ENCODE results near the gene C11orf54.

GRCh38 chr11:93753241-93753640 lies 11.8 kb downstream of the C11orf54 start:
- no peak for TF ChIP-seq CTCF (IDR thresholded peaks at IDR 0.05)
- no peak for TF ChIP-seq POLR2A (IDR thresholded peaks at IDR 0.05)
- TF ChIP-seq EP300 (IDR thresholded peaks at IDR 0.05), result no peak

All from tibial nerve (tissue), 4 donors.